ENCODE results near the gene GPR15LG. TPM values are rescaled to one million over a fixed set of nuclear protein-coding genes. Genes with fewer than 3 reads are reported as not detected.

GPR15LG gene
- total RNA-seq, 1 donor from 2014 or later, result 98.0 TPM

DNA sequence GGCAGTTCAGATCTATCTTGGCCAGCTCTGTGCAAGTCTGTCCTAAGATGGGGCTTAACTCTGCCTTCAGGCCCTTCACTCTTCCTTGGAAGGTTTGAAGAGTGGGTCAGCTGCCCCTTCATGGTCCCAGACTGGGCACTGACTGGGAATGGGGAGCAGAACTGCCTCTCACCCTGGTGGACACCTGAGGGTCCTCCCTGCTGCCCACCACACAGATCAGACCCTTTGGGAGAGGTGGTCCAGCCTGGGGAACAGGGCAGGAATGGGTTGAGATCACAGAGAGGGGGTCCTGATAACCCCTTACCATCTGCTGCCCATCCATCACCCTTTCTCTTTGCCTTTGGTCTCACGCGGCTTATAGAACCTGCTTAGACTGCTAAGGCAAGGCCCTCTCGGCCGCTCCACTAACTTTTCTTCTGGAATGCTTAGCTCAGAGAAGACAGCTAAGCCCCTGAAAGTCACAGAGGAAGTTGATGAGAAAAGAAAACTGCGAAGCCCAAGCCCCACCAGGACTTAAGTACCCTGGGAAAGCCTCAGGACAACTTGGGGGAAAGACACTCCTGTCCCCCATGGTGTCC lies 20.3 kb downstream of the GPR15LG start:
- Histone ChIP-seq H3K27ac (no peak overlapping the region), H3K4me1 (peaks cover 16% of the 10 kb centered on the region), H3K27me3 (no peaks in the 10 kb centered on the region), H3K4me3 (peak overlapping the region; percentile 42 to 43), H3K36me3 (no peaks in the 10 kb centered on the region), H3K9me3 (no peaks in the 10 kb centered on the region)
- intact Hi-C loops (cut with DNase I), result no loop called here
- no peak for DNase-seq (ENCODE audit: extremely low spot score in 2 of 2)
- TF ChIP-seq POLR2A (IDR thresholded peaks at IDR 0.05) (no peak), POLR2AphosphoS5 (IDR thresholded peaks at IDR 0.05; ENCODE audit: insufficient read depth in 1 of 2, low read depth in 1 of 2) (no peak)
- TF ChIP-seq, protein P1, sequence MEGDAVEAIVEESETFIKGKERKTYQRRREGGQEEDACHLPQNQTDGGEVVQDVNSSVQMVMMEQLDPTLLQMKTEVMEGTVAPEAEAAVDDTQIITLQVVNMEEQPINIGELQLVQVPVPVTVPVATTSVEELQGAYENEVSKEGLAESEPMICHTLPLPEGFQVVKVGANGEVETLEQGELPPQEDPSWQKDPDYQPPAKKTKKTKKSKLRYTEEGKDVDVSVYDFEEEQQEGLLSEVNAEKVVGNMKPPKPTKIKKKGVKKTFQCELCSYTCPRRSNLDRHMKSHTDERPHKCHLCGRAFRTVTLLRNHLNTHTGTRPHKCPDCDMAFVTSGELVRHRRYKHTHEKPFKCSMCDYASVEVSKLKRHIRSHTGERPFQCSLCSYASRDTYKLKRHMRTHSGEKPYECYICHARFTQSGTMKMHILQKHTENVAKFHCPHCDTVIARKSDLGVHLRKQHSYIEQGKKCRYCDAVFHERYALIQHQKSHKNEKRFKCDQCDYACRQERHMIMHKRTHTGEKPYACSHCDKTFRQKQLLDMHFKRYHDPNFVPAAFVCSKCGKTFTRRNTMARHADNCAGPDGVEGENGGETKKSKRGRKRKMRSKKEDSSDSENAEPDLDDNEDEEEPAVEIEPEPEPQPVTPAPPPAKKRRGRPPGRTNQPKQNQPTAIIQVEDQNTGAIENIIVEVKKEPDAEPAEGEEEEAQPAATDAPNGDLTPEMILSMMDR (IDR thresholded peaks at IDR 0.05), result no peak

GRCh38 chr10:84194424-84195043 lies 20.9 kb downstream of the GPR15LG start, which contains the start of gene CDHR1:
Gene CDHR1, plus strand, starts transcription at chr10:84194537. Its CDS starts 224 bp downstream, at chr10:84194761.
- DNase-seq (ENCODE audit: extremely low spot score in 2 of 2), result no peak
- no peak within 1 kb of the TSS for H3K27ac ChIP-seq
- intact Hi-C loops (cut with DNase I), result no loop called here
- H3K4me3 ChIP-seq, result peak within 1 kb of the TSS; percentile 42 to 43
- H3K27me3 ChIP-seq, result no peaks in the 10 kb centered on the region
- H3K36me3 ChIP-seq, result no peaks in the 10 kb centered on the region
- H3K9me3 ChIP-seq, result no peaks in the 10 kb centered on the region
- TF ChIP-seq, protein P1 (IDR thresholded peaks at IDR 0.05), result no peak
- no peak for TF ChIP-seq POLR2A (IDR thresholded peaks at IDR 0.05)
- TF ChIP-seq POLR2AphosphoS5 (IDR thresholded peaks at IDR 0.05; ENCODE audit: insufficient read depth in 1 of 2, low read depth in 1 of 2), result no peak
- peaks cover 16% of the 10 kb centered on the region for H3K4me1 ChIP-seq

DNA sequence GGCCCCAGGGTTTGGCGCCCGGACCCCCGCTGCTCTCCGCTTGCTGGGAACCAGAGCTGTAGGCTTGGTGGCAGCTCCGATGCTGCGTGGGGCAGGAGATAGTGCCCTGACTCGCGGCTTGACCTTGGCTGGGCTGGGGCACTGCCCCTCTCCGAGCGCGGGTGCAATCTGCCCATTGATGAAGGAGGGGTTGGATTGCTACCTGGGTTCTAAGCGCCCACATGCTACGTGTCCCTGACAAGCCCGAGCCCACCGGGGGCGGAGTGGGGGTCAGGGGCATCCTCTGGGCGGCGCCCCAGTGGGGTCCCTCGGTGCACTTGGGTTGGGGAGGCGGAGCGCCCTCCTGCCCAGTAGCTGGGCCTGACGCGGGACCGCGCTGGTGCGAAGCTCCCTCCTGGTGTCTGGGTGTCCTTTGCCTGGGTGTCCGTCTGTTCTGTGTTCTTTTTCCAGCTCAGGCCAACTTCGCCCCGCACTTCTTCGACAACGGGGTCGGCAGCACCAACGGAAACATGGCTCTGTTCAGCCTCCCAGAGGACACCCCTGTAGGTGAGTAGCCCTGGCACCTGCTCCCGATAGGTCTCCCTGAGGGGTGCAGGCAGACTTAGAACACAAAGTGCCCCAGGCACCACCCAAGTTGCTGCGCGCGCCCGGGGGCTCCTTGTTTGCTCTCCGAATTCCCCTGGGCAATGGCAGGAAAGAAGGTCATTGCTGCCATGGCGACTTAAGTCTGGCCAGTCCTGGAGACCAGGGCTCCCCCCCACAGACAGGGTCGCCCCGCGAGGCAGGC lies 21.6 kb downstream of the GPR15LG start:
- no peak for DNase-seq (ENCODE audit: extremely low spot score in 2 of 2)
- no peak for TF ChIP-seq POLR2AphosphoS5 (IDR thresholded peaks at IDR 0.05; ENCODE audit: insufficient read depth in 1 of 2, low read depth in 1 of 2)
- no peak for TF ChIP-seq POLR2A (IDR thresholded peaks at IDR 0.05)
- TF ChIP-seq, protein P1 (IDR thresholded peaks at IDR 0.05), result no peak
- Histone ChIP-seq H3K4me3 (peak overlapping the region; percentile 42 to 43), H3K27ac (no peak overlapping the region), H3K4me1 (peaks cover 16% of the 10 kb centered on the region), H3K9me3 (no peaks in the 10 kb centered on the region), H3K27me3 (no peaks in the 10 kb centered on the region), H3K36me3 (no peaks in the 10 kb centered on the region)
- intact Hi-C loops (cut with DNase I), result no loop called here

GRCh38 chr10:84196083-84196482 lies 22.5 kb downstream of the GPR15LG start:
- intact Hi-C loops (cut with DNase I), result no loop called here
- no peak for DNase-seq (ENCODE audit: extremely low spot score in 2 of 2)

More at GRCh38 chr10:84196083-84196482, 22.5 kb downstream of the GPR15LG start:
- H3K4me3 ChIP-seq, result no peak overlapping the region
- no peaks in the 10 kb centered on the region for H3K9me3 ChIP-seq
- no peak overlapping the region for H3K27ac ChIP-seq
- H3K27me3 ChIP-seq, result no peaks in the 10 kb centered on the region
- peaks cover 16% of the 10 kb centered on the region for H3K4me1 ChIP-seq
- H3K36me3 ChIP-seq, result no peaks in the 10 kb centered on the region
- TF ChIP-seq POLR2AphosphoS5 (IDR thresholded peaks at IDR 0.05; ENCODE audit: insufficient read depth in 1 of 2, low read depth in 1 of 2) (no peak), POLR2A (IDR thresholded peaks at IDR 0.05) (no peak)
- TF ChIP-seq, protein P1 (IDR thresholded peaks at IDR 0.05), result no peak
